Measurements from ENCODE around the gene ZFP62.
A peak's percentile ranks its signal among the peaks of the same experiment; 100 is the strongest.
"Not testable (repeated sequence)": the region's sequence is repeated elsewhere in the genome, so short reads cannot be mapped to it uniquely, and the experiment has no call there.

ZFP62 gene

DNA sequence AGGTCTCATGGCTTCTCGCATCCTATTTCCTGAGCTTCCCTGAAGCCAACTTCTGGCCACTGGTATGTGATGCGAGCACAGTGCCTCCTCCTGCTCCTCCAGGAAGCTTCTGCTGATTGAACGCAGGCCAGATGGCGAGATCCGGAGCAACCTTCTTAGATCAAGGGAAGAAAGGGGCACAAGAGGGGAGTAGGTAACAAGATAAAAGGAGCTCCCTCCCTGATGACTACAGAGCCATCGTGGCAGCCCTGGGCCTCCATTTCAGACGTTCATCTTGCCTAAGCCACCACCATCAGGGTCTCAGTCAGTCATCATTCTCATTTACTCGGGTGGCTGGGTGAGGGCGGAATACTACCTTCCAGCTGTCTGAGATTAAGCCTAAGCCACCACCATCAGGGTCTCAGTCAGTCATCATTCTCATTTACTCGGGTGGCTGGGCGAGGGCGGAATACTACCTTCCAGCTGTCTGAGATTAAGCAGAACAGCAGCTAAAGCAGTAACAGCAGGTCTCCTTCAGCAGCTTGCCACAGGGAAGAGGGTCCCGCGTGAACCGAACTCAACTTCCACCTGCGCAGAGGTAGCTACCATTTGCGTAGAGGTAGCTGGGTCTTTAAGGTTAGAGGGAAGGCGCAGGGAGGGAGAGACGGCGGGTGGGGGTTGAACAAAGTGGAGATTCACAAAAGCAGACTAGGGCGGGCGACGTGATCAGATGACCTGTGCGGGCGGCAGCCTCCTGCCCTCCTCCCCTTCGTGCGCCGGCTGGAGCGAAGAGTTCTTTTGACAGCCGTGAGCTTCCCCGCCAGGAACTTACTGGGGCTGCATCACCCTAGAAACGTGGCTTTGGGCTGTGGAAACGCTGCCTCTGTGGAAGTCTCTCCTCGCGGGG is 30.6 kb downstream of the ZFP62 start:
- peak; percentile 41 to 47 for DNase-seq (ENCODE audit: low read depth in 2 of 2)

DNA sequence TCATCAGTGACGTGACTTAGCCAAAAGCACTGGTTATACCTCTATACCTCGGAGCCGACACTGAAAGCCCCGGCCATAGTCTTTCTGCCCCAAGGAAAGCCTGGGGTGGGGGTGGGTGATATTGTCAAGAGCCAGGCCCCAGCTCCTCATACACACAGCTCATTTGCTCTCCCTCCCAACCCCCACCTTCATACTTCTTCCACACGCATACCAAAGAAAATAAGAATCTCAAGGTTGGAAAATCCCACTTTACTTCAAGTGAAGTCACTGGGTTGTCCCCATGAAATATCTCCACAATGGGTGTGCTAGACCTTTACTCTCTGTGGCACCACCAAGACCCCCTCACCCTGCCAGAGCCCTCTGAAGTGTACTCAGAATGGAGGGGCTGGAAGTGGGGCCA is 31.4 kb downstream of the ZFP62 start:
- DNase-seq (ENCODE audit: low read depth in 2 of 2) = no peak

DNA sequence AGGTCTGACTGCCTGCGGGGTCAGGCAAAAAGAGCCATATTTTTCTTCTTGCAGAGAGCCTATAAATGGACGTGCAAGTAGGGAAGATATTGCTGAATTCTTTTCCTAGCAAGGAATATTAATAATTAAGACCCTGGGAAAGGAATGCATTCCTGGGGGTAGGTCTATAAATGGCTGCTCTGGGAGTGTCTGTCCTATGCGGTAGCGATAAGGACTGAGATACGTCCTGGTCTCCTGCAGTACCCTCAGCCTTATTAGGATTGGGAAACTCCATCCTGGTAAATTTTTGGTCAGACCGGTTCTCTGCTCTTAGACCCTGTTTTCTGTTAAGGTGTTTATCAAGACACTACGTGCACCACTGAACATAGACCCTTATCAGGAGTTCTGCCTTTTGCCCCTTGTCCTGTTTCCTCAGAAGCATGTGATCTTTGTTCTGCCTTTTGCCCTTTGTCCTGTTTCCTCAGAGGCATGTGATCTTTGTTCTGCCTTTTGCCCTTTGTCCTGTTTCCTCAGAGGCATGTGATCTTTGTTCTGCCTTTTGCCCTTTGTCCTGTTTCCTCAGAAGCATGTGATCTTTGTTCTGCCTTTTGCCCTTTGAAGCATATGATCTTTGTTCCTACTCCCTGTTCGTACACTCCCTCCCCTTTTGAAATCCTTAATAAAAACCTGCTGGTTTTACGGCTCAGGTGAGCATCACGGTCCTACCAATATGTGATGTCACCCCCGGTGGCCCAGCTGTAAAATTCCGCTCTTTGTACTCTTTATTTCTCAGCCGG is 32.1 kb downstream of the ZFP62 start:
- not testable (repeated sequence) for DNase-seq (ENCODE audit: low read depth in 2 of 2)

DNA sequence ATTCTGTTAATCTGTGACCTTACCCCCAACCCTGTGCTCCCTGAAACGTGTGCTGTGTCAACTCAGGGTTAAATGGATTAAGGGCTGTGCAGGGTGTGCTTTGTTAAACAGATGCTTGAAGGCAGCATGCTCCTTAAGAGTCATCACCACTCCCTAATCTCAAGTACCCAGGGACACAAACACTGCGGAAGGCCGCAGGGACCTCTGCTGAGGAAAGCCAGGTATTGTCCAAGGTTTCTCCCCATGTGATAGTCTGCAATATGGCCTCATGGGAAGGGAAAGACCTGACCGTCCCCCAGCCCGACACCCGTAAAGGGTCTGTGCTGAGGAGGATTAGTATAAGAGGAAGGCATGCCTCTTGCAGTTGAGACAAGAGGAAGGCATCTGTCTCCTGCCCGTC is 33.7 kb downstream of the ZFP62 start:
- not testable (repeated sequence) for DNase-seq (ENCODE audit: low read depth in 2 of 2)

DNA sequence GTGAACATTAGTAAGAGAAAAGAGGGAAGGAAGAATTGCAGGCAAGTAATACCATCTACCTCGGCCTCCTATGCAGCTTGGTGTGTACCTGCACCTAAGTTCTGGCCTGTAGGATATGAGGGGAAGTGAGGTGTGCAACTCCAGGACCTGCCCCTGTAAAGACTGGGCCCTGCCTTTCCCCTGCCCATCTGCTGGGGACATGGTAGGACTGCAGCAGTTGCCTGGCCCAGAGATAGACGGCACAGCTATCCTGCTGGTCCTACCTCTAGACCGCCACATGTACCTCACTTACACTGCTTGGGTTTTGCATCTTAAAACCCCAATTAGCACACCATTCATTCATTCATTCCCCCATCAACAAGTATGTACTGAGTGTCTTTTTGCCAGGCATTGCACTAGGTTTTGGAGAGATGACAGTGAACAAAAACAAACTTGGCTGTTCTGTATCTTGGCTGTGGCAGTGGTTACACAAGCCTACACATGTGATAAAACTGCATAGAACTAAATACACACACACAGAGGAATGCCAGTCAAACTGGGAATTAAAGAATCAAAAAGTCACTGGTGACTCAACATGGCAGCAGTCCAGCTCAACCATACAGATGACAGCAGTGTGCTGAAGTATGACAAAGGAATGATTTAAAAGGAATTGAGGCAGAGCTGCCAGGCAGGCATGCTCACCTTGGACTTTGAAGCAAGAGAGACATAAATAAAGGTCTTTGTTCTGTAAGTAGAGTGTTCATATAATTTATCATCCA is 35.1 kb downstream of the ZFP62 start:
- no peak for DNase-seq (ENCODE audit: low read depth in 2 of 2)

DNA sequence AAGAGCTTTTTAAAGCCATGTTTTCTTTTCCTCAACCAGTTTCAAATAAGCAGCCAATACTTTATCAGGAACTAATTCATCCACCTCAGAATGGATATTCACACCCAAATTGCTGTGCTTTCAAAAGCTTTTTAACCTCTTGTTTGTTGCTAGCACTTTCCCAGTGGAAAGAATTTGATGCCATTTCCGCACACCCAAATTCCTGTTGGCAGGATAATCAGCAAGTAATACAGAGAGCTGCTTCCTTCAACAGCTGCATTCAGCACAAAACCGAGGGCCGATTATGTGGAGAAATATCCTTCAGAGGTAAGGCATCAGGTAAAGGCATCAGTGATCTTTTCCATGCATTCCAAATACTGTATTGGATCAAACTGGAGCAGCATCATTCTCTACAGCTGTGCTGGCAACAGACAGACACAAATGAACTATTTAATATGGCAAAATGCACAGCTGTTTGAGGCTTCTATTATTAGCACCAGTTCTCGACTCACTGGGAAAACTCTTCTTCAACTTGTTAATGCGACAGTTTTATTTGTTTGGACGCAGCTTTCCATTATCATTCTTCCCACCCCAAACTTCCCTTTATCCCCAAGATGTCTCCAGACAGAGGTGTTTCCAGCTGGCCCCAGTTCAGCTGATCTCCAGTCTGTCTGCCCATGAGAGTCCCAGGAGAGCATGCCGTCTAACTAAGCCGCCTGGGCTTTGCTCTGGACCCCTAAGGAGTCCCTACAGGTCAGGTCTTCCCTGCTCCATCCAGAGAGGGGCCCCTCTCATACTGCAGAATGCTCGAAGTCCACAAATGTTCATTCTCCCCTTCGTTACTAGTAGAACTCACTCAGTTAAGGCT is 36.2 kb downstream of the ZFP62 start:
- no peak for DNase-seq (ENCODE audit: low read depth in 2 of 2)

DNA sequence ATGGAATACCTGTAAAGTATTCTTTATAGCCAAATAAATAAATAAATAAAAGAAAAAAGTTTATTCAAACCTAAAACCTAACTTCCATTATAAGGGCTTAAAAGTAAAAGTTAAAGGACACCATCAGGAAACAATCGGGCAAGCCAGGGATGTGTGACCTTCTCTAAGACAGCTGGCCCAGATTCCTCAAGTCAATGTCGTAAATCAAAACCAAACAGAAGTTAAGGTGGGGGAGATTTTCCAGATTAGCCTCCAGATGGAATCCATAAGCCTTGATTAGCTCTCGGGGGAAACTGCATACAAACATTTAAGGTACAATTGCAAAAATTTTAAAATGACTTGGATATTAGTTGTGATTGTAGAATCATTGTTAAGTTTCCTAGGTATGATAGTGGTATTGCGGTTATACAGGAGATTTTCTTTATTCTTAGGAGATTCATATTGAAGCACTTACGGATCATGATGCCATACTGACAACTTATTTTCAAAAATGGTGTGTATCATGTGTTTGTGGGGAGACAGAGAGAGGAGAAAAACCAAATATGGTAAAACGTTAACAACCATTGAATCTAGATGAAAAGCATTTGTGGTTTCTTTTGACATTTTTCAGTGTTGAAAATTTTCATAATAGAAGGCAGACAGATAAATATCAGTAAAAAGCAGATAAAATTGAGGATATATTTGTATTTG is 37.0 kb downstream of the ZFP62 start:
- DNase-seq (ENCODE audit: low read depth in 2 of 2) = no peak

DNA sequence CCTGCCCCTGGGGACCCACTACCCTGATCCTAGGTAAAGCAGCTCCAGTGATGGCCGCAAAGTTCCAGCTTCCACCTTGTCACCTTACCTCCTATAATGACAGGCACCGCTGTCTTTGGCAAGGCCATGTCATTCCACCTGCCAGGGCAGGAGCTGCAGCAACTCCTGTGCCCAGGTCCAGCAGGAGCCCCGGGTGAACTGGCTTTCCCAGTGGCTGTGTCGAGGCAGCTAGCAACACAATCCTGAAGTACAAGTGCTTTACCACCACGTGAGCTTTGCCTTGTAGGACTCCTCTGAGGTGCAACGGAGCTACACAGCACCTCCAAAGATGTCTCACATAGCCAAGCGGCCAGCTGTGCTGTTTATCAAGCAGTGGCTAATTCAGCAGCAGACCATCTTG is 37.7 kb downstream of the ZFP62 start:
- no peak for DNase-seq (ENCODE audit: low read depth in 2 of 2)

DNA sequence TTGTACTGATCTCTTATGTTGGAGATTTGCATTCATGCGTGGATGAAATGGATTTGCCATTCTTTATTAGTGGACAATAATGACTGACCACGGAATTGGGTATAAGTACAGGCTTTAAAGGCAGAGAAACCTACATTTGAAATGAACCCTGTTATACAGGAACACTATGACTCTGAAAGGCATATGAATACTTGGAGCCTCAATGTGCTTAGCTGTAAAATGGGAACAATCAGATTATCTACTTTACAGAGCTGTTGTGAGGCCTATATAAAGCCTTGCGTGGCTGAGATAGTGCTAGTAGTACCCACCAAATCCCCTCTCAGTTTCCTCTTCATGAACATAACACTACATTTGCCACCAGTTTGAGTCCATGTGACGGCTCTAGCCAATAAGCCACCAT is 39.5 kb downstream of the ZFP62 start:
- no peak for DNase-seq (ENCODE audit: low read depth in 2 of 2)

DNA sequence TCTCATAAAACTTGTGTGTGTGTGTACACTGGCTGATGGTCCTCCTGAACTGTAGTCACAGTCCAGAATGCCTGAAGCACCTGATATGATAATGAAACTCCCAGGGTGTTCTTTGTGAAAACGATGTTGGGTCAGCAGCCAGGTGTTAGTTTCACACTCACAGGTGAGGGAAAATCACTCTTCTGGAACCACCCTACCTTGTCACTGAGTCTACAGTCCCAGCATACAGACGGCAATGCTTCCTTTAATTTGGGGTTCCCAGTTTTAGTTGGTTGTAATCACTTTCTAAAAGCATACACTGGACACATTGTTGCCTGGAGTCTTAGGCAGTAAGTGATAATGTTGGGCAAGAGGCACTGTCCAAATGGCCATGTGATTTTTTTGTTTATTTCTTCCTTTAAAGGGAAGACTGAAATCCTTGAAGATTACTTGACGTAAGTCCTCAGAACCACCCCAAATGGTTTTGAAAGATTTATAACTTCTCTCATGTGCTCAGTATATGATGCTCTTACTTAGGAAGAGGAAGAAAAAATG is 40.2 kb downstream of the ZFP62 start:
- DNase-seq (ENCODE audit: low read depth in 2 of 2) = no peak

DNA sequence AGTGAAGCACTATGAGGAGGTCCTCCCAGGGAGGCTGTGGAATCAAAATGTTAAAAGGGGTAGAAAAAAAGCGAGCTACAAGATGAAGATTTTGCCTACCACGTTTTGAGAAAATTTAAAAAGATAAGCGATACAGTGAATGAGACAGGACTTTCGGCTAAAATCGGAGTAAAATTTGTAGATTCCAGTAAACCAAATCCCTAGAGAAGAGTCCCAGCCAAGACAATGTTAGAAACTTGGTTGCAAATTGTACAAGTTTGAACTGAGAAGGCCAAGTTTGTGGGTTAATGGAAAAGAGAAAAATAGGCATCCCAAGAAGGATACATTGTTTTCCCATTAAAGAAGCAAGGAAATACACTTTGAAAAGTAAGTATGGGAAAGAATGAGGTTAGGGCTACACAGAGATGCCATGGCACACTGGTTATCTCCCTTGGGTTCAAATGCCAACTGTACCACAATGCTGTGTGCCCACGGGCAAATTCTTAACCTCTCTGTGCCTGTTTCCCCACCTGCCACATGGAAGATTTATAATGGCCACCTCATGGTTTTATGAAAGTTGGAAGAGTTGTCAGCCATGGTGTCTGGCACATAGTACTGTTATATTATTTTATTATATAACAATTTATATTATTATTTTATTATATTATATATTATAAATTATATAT is 42.3 kb downstream of the ZFP62 start:
- DNase-seq (ENCODE audit: low read depth in 2 of 2) = no peak

DNA sequence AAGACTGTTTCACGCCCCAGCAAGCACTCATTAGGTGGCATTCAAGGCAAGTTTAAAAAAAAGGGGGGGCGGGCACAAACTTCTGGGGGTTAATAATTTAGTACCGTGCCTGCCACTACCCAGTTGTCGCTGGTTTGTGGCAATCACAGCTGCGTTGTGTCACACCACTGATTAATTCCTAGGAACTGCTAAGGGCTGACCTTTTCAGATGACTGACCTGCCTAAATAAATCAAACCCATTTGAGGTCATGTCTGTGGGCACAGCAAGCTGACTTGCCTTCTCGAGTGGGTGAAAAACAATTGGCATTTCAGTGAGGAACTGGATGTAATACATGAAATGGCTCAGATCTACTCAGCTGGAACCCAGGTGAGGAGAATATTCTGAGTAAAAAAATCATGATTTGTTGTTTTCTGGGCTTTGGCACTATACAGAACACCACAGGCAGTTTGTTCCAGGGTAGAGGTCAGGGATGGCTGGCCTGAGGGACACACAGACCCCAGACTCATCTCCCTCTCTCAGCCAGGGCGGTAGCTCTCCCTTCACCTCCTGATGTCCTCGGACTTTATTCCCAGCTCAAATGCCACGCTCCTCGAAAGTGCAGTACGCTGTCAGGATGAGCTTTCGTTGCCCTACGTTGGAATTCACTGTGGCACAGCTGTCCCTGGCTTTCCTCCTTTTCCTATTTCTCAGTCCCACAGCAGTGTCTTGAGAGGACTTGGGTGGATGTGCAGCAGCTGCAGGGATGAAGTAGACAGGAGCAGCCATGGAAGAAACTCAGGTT is 43.0 kb downstream of the ZFP62 start:
- DNase-seq (ENCODE audit: low read depth in 2 of 2) = no peak

DNA sequence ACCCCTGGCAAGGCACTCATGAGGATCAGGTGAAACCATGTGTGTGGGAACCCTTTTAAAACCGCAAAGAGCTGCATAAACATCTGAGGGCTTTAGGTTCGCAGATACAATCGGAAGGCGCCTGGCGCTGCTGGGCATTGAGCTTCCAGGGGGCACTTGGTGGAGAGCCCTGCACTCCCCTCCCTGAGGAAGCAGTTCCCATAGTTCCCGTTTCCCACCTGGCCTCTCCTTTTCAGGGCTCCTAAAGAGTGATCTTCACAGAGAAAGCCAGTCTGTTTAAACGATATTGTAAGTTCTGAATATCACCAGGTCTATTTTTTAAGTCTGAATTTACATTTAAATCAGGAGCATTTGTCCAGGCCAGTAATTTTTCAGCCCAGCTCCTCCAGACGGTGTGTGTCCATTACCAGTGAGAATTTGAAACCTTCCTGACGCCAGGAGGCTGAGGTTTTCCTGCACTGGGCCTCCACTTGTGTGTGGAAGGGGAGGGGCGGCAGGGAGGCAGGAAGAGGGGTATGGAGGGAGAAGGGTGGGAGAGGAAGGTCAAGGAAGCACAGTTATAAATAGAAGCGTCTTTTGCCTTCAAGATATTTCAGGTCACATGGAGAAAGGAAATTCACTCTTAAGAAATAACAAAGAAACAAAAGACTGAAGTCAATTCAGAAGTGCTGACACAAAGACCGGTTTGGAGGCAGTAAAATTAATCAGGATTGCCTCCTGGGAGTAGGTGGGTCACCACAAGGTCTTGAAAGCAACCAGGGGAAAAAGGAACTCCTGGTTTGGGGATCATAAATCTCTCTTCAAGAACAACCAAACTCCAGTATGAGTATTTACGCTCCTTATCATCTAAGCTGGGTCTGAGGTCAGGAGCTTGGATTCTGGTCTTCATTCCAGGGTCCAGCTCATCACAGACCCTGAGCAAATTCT is 44.2 kb downstream of the ZFP62 start:
- no peak for DNase-seq (ENCODE audit: low read depth in 2 of 2)

DNA sequence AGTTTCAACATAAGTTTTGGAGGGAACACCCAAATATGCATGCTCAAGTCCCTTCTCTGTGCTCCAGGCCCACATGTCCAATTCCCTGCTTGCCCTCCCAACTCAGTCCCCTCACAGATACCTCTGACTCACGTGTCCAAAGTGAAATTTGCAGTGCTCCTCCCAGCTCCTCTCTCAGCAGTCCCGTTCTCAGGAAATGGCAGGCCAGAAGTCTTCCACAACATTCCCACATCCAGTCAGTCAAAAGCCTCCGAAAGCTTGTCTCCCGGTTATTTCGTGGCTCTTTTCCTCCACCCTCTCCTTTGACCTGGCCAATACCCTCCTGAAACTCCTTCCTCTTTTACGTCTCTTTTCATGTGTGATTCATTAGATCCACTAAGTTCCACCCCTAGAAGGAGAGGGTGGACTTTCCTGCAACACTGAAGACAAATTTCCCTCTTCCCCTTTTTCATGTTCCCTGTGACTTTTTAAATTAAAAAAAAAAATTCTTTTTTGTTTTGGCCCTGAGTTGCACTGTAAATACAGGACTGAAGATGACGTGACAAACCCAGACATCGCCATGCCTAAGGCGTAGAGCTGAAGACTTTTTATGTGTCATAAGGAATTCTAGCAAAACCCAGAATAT is 45.7 kb downstream of the ZFP62 start:
- DNase-seq (ENCODE audit: low read depth in 2 of 2) = no peak

DNA sequence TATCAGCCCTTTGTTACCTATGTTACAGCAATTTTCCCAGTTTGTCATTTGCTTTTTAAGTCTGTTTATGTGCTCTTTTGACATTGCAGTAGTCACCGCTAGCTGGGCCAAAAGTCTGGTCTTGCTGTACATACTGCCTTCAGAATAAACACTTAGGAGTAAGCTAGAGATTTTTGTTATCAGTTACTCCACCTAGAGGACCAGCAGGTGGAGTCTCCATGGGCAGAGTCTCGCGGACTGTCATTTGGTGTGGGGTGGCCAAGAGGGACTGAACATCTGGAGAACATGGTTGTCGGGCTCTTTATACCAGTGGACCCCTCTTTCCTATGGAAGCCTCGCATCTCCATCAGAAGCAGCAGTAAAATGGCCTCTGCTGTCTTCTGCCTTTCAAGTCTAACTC is 47.7 kb downstream of the ZFP62 start:
- DNase-seq (ENCODE audit: low read depth in 2 of 2) = no peak

DNA sequence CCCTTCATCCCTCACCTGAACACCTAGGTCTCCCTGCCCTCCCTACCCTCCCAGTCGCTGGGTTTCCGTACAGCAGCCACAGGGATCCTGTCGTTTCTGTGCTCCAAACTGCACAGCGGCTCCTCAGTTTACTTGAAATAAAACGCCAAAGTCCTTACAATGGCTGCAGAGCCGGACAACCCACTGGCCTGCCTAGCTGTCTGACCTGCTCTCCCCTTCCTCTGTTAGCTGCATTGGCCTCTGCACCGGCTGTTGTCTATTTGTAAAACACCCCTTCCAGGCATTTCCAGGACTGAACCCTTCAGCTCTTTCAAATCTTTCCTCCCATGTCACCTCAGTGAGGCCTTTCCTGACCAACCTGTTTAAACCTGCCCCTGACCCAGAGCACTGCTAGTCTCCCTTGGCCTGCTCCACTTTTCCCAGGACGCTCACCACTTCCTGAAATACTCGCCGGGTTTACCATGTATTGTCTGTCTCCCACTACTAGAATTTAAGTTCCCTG is 49.4 kb downstream of the ZFP62 start:
- no peak for DNase-seq (ENCODE audit: low read depth in 2 of 2)

DNA sequence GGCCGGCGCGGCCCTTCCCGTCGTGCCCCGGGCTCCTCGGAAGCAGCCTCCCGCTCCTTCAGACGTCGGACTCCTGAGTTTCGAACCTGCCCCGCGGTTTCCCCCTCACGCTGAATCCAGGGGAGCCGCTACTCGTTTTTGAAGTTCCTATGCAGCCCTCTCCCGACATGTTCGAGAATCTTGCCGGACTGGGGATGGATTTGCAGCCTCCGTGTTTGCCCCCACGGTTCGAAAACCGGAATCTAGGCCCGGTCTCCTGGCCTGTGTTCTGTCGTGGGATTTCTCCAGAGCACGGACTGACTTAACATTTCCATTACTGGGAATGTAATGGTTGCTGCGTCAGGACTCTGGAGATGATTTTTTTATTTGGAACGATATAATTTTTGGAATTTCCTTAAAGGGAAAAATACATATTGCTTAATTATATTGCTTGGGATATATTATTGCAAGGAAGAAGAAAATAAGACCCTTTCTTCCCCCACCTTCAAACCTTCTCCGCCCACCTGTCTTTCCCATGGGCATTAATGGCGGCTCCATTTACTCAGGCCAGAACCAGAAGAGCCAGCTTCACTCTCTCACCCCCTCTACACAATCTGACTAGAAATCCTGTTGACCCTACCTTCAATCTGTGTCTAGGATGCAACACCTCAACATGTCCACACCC is 50.0 kb downstream of the ZFP62 start:
- DNase-seq (ENCODE audit: low read depth in 2 of 2) = no peak

Measured in stimulated activated CD8-positive, alpha-beta memory T cell treated with anti-CD3 and anti-CD28 coated beads, Interleukin-2, amount 100 ng/mL, for 1 hour (primary cell).